SK-N-SH (cell line): Measurements from ENCODE around the gene DEPDC5. TPM values are rescaled to one million over a fixed set of nuclear protein-coding genes. Genes with fewer than 3 reads are reported as not detected.

Source experiments
- CTCF ChIA-PET: fragments of 300-600, 350-600 bp; formaldehyde crosslinking; extraction: SDS; loops from one replicate; lab custom pipeline; 2021; lab: Yijun Ruan, JAX
- POLR2A ChIA-PET: fragments of 350-600 bp; sonication (Branson Sonifier 250); formaldehyde crosslinking; extraction: SDS; loops from one replicate; lab custom pipeline; 2020; ENCODE audit warnings: antibody characterized with exemption, inconsistent platforms; lab: Yijun Ruan, JAX
- DNase-seq: peaks from one replicate; pipeline ENCODE4 v3.0.0; 2012
- H2AFZ ChIP-seq: fragments of 200-600 bp; sonication (generic); 2 replicates; pipeline ENCODE4 v1.8.1; 2016; ENCODE audit warnings: antibody characterized with exemption, mild to moderate bottlenecking, low read depth
- H3F3A ChIP-seq: fragments of 200-600 bp; sonication (generic); replicated peaks from 2 replicates; pipeline ENCODE3; 2016; ENCODE audit warnings: antibody characterized with exemption, mild to moderate bottlenecking; ENCODE audit not compliant: insufficient read depth
- H3K27ac ChIP-seq, 2 experiments: fragments of 200-500 bp in 1 of 2; fragments of 200-600 bp in 1 of 2; sonication (Bioruptor generic) in 1 of 2; sonication (generic), shearing (Covaris generic) in 1 of 2; 2 replicates each; pipeline versions ENCODE4 v1.5.1 to v1.6.1; 2014 to 2016; ENCODE audit warnings: low read depth in 2 of 2, inconsistent platforms in 1 of 2, low read length in 1 of 2, mild to moderate bottlenecking in 1 of 2, mixed read lengths in 1 of 2
- H3K27me3 ChIP-seq: fragments of 200-600 bp; sonication (generic), shearing (Covaris generic); 2 replicates; pipeline ENCODE4 v1.6.1; 2016; ENCODE audit warnings: mixed run types; ENCODE audit not compliant: insufficient read depth
- H3K36me3 ChIP-seq, 2 experiments: fragments of 200-500 bp in 1 of 2; fragments of 200-600 bp in 1 of 2; sonication (Bioruptor generic) in 1 of 2; sonication (generic) in 1 of 2; replicated peaks in 1 of 2; 2 replicates each; pipeline versions ENCODE3 to v1.5.1; 2014 to 2016; ENCODE audit warnings: low read length in 1 of 2, mild to moderate bottlenecking in 1 of 2; ENCODE audit not compliant: insufficient read depth in 2 of 2, control insufficient read depth in 1 of 2
- H3K4me1 ChIP-seq, 2 experiments: fragments of 200-500 bp in 1 of 2; fragments of 200-600 bp in 1 of 2; sonication (Bioruptor generic) in 1 of 2; sonication (generic), shearing (Covaris generic) in 1 of 2; 2 replicates each; pipeline versions ENCODE4 v1.5.1 to v1.6.1; 2014 to 2016; ENCODE audit warnings: low read depth in 1 of 2, low read length in 1 of 2, mixed run types in 1 of 2; ENCODE audit not compliant: insufficient read depth in 2 of 2, control insufficient read depth in 1 of 2
- H3K4me2 ChIP-seq: fragments of 200-600 bp; sonication (generic), shearing (Covaris generic); 2 replicates; pipeline ENCODE4 v1.6.1; 2017; ENCODE audit warnings: mixed run types
- H3K4me3 ChIP-seq, 2 experiments: fragments of 200-500 bp in 1 of 2; fragments of 200-600 bp in 1 of 2; sonication (Bioruptor generic) in 1 of 2; sonication (generic), shearing (Covaris generic) in 1 of 2; 2 replicates each; pipeline versions ENCODE4 v1.5.1 to v1.8.1; 2014 to 2016; ENCODE audit warnings: low read depth in 2 of 2, inconsistent platforms in 1 of 2, low read length in 1 of 2, mild to moderate bottlenecking in 1 of 2, mixed read lengths in 1 of 2, moderate library complexity in 1 of 2
- H3K79me2 ChIP-seq: fragments of 200-600 bp; sonication (generic); 2 replicates; pipeline ENCODE4 v1.8.1; 2017; ENCODE audit warnings: mild to moderate bottlenecking; ENCODE audit not compliant: insufficient read depth
- H3K9ac ChIP-seq: fragments of 200-600 bp; sonication (generic); 2 replicates; pipeline ENCODE4 v1.6.1; 2017; ENCODE audit warnings: mixed run types
- H3K9me2 ChIP-seq: fragments of 200-600 bp; sonication (generic); 2 replicates; pipeline ENCODE4 v1.6.1; 2017; ENCODE audit warnings: mixed run types
- H3K9me3 ChIP-seq: fragments of 200-600 bp; sonication (generic); 2 replicates; pipeline ENCODE4 v1.6.1; 2017; ENCODE audit warnings: mixed run types, mild to moderate bottlenecking, moderate library complexity
- H4K20me1 ChIP-seq: fragments of 200-600 bp; sonication (generic); 2 replicates; pipeline ENCODE4 v1.6.1; 2017; ENCODE audit warnings: mild to moderate bottlenecking, mixed run types; ENCODE audit not compliant: insufficient read depth
- CHD2 ChIP-seq: fragments of 150-350 bp; IDR thresholded peaks from 2 replicates; pipeline ENCODE4 v1.6.1; 2018; ENCODE audit warnings: low read length; ENCODE audit not compliant: partially characterized antibody
- CTCF ChIP-seq: fragments of 200-600 bp; sonication (generic); IDR thresholded peaks from 2 replicates; pipeline ENCODE4 v1.6.1; 2017; ENCODE audit warnings: antibody characterized with exemption, mild to moderate bottlenecking, moderate library complexity
- EP300 ChIP-seq, 2 experiments: IDR thresholded peaks; 2 replicates each; pipeline versions ENCODE4 v1.4.0 to v1.6.1; 2012; ENCODE audit warnings: borderline replicate concordance in 1 of 2, low read depth in 1 of 2, low read length in 1 of 2
- GATA2 ChIP-seq: sonication (generic); formaldehyde crosslinking; IDR thresholded peaks from 2 replicates; pipeline ENCODE4 v1.5.0; 2020; ENCODE audit warnings: mild to moderate bottlenecking, missing genetic modification reagents
- JUND ChIP-seq: IDR thresholded peaks from 2 replicates; pipeline ENCODE4 v1.4.0; 2012
- MAX ChIP-seq: IDR thresholded peaks from 2 replicates; pipeline ENCODE4 v1.4.0; 2012; ENCODE audit warnings: low read depth
- MXI1 ChIP-seq: IDR thresholded peaks from 2 replicates; pipeline ENCODE4 v1.6.1; 2012; ENCODE audit warnings: mild to moderate bottlenecking, low read depth, low read length, improper control_type of control experiment
- PBX3 ChIP-seq: IDR thresholded peaks from 2 replicates; pipeline ENCODE4; 2012
- POLR2AphosphoS5 ChIP-seq: IDR thresholded peaks from 2 replicates; pipeline ENCODE4 v1.6.1; 2012; ENCODE audit warnings: low read depth, low read length
- REST ChIP-seq: IDR thresholded peaks from 2 replicates; pipeline ENCODE4 v1.6.1; 2012; ENCODE audit warnings: mild to moderate bottlenecking, low read depth, low read length, moderate library complexity
- USF1 ChIP-seq: IDR thresholded peaks from 2 replicates; pipeline ENCODE4 v1.4.0; 2012; ENCODE audit warnings: low read depth, borderline replicate concordance
- YY1 ChIP-seq: IDR thresholded peaks from 2 replicates; pipeline ENCODE4 v1.4.0; 2012; ENCODE audit warnings: low read depth, mild to moderate bottlenecking
- WGBS: methylation state at CpG from one replicate; pipeline ENCODE4 v1.1.6; 2017; ENCODE audit warnings: low lambda C conversion rate; 5-methylcytosine and 5-hydroxymethylcytosine counted together
- polyA plus RNA-seq, 3 experiments: library from polyadenylated mRNA; depleted of rRNA; stranded (reverse); fragments of >200 nt; gene quantifications; 2 replicates each; pipeline ENCODE4 v1.2.3, GENCODE V29; 2012

Gene DEPDC5
- polyA plus RNA-seq, 1 of the 3 experiments (the other 2 are of a cell fraction) = 7.8 TPM

- Histone ChIP-seq H3K9ac (no peak overlapping the region), H3K9me3 (no peaks in the 10 kb centered on the region), H3K4me1 (peaks cover 0 to 46% of the 10 kb centered on the region in 2 experiments; a peak in 2 of 4 replicates), H2AFZ (no peak overlapping the region), H3F3A (no peaks in the 10 kb centered on the region), H3K79me2 (no peaks in the 10 kb centered on the region), H3K27me3 (no peaks in the 10 kb centered on the region), H3K9me2 (no peaks in the 10 kb centered on the region), H4K20me1 (no peaks in the 10 kb centered on the region), H3K27ac (peak overlapping the region in 1 of 2 experiments; percentile 96; a peak in 2 of 4 replicates), H3K4me2 (no peak overlapping the region), H3K4me3 (no peak overlapping the region), H3K36me3 (no peaks in the 10 kb centered on the region)
- 68% methylated on average over 8 of the region's 8 CpGs for WGBS
- CTCF ChIA-PET = interaction anchor here (0.9 to 1.3 kb wide), 4 partner anchors 10 to 27 kb away, joined by 3 to 4 read pairs (median 3); partner anchors contain the start of gene YWHAH
- DNase-seq = peak; percentile 65
- TF ChIP-seq CTCF (no peak), GATA2 (peak; percentile 91), MXI1 (0 out of 2 replicates have a peak, but pooled peaks have one; percentile 47), USF1 (peak; percentile 30; the same call in 1 of the 2 replicates), CHD2 (peak; percentile 26), EP300 (IDR thresholded peaks at IDR 0.05; ENCODE audit: borderline replicate concordance in 1 of 2, low read depth in 1 of 2, low read length in 1 of 2) (0 out of 4 replicates have a peak, but pooled peaks of 1 of the 2 experiments have one; percentile 46)
- POLR2A ChIA-PET = interaction anchor here (0.8 to 1.5 kb wide), 4 partner anchors 10 to 21 kb away, joined by 3 to 4 read pairs (median 4); no protein-coding TSS in a partner anchor
These were observed 175.5 kb downstream of the DEPDC5 start for GRCh38 chr22:31929167-31929930.

- DNase-seq = no peak
- Histone ChIP-seq H4K20me1 (no peaks in the 10 kb centered on the region), H3K4me3 (no peak overlapping the region), H3K36me3 (no peaks in the 10 kb centered on the region), H3K79me2 (no peaks in the 10 kb centered on the region), H3K9me2 (no peaks in the 10 kb centered on the region), H3K9me3 (no peaks in the 10 kb centered on the region), H3K4me1 (peaks cover 0 to 24% of the 10 kb centered on the region in 2 experiments; a peak in 2 of 4 replicates), H2AFZ (no peak overlapping the region), H3K27me3 (no peaks in the 10 kb centered on the region), H3K27ac (no peak overlapping the region; a peak in 1 of 4 replicates), H3F3A (no peaks in the 10 kb centered on the region), H3K9ac (no peak overlapping the region), H3K4me2 (no peak overlapping the region)
- ChIA-PET POLR2A (no interaction called here), CTCF (no interaction called here)
- 84% methylated on average over 4 of the region's 5 CpGs for WGBS
- TF ChIP-seq YY1 (no peak), EP300 (IDR thresholded peaks at IDR 0.05; ENCODE audit: borderline replicate concordance in 1 of 2, low read depth in 1 of 2, low read length in 1 of 2) (no peak), JUND (no peak), POLR2AphosphoS5 (no peak), MAX (no peak), REST (no peak), MXI1 (no peak), PBX3 (no peak), CTCF (no peak)
These were observed 179.0 kb downstream of the DEPDC5 start for GRCh38 chr22:31932863-31933262.
